Left kidney (tissue), 2 donors: Measurements from ENCODE around the gene RAI1. TPM values are rescaled to one million over a fixed set of nuclear protein-coding genes. Genes with fewer than 3 reads are reported as not detected.

Experiments
- DNase-seq: peaks from one replicate; pipeline ENCODE4 v3.0.0-alpha.2; 2013
- polyA plus RNA-seq: library from polyadenylated mRNA; unstranded; fragments of 120-200 nt; gene quantifications from one replicate; pipeline ENCODE4 v1.2.1, GENCODE V29; 2013; ENCODE audit not compliant: insufficient read length

Gene RAI1
- polyA plus RNA-seq, 1 donor, result 25.9 TPM

DNA sequence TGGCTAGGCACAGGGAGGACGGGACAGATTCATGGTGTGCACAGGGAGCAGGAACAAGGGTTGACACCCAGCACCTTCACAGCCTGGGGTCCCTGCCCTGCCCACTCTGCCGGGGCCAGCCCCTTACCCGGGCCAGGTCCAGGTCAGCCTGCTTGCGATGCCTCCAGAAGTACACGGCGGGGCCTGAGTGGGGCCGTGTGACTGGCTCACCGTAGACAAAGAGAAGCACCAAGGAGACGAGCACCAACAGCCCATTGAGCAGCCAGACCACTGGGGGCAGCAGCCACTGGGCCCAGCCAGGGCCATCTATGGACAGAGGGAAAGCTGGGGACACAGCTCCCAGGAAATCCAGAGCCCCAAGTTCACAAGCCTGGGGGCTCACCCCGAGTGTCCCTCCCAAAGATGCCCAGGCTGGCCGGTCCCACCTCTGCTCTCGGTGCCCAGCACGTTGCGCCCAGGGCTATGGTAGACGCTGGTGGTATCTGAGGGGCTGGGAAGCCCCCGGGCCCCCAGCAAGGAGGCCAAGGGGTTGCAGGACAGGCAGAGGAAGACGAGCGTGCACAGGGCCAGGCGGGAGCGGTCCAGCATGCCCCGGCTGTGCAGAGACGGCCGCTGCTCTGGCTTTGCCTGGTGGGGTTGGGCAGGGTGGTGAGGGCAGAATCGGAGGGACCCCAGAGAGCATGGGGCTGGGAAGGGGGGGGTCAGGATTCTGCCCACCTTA lies 135.7 kb downstream of the RAI1 start:
- no peak for DNase-seq

DNA sequence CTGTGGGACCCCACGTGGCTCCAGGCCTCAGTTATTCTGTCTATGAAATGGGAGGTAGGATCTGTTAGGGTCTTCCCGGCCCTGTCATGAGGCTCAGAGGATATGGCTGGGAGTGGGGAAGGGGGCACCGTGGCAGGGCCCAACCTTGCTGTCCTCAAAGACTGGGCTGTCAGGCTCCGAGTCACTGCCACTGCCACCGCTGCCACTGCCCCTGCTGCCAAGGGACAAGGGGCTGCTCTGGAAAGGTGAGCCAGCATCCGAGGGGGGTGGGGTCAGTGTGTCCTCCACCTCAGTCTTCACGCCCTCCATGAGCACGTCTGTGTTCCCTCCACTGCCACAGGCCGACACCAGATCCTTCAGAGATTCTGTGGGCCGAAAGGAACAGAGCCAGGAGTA lies 136.3 kb downstream of the RAI1 start:
- DNase-seq, result no peak

DNA sequence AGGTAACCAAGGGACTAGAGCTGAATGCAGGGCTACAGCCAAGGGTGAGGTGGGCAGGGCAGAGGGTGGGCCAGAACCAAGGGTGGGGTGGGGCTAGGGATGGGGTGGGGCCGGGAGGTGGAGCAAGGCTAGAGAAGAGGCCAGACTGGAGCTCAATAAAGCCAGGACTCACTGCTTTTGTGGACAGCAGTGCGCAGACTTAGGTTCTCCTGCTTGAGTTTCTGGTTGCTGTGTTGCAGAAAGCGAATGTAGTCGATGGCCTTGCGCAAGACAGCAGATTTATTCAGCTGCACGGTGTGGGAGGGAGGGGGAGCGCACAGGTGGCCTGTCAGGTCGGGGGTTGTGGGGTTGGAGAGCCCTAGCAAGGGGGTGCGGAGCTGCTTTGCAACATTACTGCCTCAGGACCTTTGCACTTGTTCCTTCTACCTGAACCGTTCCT lies 136.8 kb downstream of the RAI1 start:
- DNase-seq, result no peak

DNA sequence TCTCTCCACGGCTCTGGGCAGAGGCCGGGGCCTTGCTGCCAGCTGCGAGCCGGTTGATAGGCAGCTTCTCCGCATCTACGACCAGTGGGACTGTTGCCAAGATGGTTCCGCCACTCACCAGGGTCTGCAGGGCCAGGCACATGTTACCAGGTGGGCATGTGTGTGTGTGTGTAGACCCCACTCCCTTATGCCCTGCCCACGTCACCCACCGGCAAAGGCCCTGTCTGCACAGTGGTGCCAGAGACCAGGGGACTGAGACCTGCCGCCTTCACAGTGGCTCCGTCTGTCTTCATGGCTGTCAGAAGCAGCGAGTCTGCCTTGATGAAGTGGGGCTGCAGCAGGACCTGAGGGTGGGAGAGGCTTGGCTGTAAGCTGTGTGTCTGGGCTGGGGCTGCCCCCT lies 137.9 kb downstream of the RAI1 start:
- DNase-seq, result no peak

DNA sequence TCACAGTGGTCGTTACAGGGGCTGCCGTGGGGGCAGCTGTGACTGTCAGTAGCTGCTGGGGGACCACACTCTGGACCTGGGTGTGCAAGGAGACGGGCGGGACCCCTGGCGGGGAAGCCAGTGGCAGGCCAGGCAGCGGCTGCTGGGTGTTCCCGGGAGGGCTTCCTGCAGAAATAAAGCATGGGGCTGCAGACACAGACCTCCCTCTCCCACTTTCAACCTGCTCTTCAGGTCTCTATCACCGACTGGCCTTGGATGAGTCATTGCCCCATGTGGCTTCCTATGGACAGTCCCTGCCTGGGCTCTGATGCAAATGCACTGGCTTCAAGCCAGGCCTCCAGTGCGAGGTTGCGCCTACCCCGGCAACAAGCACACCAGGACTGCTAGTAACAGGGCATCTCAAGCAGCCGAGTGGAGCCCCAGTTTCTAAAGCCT lies 138.3 kb downstream of the RAI1 start:
- DNase-seq, result no peak

DNA sequence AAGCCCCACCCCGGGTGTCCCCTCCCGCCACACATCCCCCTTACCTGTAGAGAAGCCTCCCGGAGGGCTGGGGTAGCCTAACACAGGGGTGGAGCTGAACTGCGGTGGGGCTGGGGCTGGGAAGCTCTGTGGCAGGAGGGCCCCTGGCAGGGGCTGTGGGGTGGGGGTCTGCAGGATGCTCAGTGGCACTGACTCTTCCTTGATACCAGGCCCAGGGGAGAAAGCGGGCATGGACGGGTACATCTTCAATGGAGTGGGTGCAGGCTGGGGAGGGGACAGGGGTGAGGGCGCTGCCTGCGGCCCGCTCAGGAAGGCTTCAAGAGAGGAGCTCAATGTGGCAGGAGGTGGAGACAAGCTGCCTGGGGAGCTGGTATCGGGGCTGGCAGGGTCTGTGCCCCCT lies 138.8 kb downstream of the RAI1 start:
- no peak for DNase-seq

DNA sequence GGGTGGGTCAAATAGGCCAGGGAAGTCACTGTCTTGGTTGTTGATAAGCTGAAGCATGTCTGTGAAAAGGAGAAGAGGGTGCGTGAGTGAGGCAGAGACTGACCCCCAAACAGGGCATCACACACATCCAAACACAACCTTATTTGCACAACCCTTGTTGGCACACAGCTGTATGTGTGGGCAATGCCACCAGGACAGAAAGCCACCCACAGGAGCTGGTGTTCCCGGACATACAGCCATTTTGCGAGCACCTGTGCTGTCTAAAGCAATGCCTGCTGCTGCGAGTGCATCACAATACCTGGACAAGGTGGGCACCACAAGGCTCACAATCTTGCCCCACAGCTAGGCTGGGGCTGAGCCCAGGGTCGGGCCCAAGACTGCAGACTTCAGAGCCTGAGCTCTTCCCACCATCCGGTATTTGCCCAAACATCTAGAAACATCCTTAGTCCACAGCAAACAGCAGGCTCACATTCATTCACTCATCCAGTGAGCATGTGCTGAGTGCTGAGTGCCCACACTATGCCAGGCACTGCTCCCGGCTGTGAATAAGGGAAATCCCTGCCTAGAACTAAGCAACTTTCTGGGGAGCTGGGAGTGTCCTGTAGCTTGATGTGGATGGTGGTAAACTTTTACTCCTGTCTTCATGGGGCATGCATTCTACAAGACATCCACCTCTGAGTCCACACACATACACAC lies 139.4 kb downstream of the RAI1 start:
- no peak for DNase-seq

DNA sequence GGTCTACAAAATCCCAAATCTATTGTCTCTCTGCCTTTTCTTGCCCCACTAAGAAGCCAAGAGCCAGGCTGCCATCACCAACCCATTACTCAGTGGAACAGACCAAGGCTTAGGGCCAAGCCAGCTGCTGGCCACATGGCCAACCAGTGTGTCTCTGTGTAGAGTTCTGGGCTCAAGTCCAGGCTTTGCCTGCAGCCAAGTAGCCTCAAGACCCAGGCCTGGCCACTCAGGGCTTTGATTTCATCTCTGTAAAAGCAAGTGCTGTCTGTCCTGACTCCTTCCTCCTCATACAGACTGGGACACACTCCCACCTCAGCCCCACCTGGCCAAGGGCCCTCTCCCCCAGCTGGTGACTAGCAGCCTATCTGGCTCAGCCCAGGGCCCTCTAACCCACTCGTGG lies 140.9 kb downstream of the RAI1 start:
- DNase-seq, result no peak

DNA sequence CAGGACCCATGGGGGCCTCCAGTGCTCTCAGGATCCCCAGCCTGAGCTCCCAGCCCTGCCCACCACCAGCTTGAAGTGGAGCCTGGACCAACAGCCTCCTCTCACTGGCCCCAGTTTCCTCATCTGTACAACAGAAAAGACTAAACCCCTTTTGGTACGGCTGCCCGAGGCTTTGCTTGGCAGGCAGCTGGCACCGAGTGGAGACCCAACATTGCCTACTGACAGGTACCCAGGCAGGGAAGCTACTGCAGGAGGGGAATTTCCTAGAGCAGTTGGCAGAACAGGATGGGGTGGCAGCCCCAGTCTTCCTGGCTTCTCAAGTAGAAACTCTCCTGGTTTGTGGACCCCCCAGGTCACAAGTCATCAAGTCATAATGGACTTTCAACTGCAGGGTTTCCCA lies 141.4 kb downstream of the RAI1 start:
- DNase-seq, result no peak

DNA sequence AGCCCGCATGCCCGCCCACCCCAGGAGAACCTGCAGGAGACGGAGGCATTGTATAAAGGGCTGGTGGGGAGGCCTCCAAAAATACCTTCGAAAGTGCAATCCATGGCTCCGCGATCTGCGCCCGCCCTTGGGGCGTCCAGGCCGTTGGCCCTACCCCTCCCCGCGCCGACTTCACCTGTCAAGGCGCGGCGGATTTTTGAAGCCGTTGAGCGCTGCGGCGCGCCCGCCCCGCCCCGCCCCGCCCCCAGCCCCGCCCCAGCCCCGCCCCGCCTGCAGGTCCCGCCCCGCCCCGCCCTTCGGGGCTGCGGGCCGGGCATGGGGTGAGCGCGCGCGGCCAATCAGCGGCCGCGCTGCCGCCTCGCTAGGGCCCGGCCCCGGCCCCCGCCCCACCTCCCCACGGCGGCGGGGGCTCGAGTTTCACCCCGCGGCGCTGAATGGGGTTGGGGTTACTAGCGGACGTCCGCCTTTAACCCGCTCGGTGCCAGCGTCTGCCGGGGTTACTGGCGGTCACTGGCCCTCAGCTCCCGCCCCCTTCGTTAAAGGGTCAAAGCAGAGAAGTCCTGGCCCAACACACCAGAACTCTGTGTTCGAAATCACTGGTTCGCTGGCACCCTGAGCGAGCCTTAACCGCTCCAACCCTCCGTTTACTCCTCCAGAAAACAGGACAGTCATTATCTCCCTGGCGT lies 142.3 kb downstream of the RAI1 start:
- DNase-seq, result peak; percentile 87

DNA sequence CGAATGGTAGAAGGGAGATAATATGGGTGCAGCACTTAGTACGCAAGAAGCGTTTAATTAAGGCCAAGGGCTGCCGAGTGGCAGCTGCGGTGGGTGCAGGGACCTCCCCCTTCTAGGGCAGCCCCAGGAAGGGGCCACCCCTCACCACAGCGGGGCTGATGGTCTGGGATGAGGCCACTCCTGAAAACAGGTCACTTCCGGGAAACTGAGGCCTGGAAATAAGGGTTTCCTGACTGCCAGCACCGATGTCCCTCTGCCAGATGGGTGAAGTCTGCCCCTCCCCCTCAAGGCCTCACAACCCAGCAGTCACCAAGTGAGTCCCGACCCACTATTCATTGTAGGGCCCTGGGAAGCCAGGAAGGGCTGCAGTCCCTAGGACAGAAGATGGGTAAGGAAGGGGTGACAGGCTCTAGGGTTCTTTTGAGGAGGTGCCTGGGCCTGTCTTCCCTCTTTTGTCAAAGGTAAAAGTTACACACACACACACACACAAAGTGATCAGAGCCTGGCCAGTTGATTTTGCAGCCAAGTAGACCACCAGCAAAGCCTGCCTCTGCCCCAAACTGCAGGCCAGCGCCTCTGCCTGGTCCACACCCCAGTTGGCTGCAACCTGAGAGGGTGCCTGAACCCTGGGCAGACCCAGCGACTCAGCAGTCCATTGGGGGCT lies 143.0 kb downstream of the RAI1 start:
- DNase-seq, result no peak

DNA sequence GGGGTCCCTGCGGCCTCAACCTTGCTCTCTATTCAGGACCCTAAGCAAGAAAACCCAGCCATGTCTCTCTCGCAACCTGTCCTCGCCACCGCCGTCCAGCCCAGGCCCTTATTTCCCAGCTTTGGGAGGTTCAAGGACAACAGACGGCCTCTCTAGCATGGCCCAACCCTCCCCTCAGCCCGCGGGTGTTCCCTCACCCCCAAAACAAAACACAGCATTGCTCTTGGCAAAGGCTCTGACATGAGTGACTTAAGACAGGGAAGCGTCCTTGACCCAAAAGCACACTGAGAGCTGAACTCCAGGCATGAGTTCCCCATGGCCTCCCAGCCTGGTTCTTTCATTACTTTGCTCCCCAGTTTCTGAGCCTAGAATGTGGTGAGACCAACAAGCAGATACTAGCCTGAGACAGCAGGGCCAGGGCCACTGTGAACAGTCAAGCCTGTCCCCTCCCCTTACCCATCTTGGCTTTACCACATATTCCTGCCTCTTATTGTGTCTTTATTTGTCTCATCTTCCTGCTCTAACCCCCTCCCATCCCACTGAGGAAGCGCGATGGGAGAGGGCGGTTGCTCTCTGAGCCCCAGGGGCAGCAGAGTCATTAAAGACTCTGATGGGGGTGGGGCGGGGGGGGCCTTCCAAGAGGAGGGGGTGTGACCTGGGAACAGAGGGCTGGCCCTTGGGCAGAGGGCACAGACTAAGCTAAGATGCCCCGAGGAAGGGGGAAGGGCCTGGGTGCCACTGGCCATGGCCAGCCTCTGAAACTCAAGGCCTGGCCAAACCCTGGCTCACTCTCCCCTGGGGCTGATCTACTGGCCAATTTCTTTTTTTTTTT lies 143.7 kb downstream of the RAI1 start:
- no peak for DNase-seq

DNA sequence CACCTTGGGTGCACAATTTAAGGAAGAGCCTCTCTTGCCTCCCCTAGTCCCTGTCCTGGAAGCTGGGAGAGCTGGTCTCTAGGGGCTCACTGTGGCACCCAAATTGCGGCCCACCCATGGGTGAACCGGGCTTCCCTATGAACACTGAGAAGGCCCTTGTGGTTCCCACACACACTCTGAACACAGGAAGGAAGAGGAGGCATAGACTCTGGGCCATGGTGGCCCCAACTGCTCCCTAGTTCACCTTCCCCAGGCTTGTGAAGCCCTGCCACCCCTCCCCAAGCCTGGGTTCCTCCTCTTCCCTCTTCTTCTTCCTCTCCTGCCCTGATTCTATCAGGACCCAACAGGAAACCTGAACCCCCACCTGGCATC lies 145.1 kb downstream of the RAI1 start:
- DNase-seq, result no peak

DNA sequence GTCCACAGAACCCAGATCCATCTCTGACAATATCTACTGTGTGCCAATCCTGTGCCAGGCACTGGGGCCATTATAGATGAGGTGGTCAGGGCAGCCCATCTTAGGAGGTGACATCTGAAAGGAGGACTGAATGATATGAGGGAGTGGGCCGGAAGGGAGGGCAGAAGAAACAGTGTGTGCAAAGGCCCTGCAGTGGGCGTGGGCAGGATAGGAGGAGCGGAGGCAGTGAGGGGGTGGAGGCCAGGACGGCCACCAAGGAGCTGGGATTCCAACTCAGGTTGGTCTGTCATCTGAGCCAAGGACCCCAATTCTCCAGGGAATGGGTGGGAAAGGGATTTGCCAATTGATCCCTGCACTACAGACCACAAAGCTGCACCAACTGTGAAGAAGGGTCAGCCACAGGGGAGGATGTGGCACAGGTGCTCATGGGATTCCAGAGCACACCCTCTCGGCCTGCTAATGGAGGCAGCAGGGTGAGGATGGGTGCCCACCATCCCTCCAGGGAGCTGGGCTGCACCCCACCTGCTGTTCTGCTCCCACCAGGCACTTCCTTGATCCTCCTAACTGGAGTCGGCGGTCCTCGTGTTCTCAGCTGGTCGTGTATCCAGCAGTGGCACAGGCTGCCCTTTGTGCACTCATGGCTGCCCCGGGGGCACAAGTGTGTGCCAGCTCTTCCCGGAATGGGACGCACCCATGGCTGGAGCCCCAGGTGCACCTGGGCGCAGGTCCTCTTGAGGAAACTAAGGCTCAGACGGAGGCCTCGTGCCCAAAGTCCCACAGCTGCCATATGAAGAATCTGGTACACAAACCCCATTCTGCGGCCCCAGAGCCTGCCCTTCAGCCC lies 145.9 kb downstream of the RAI1 start:
- no peak for DNase-seq

DNA sequence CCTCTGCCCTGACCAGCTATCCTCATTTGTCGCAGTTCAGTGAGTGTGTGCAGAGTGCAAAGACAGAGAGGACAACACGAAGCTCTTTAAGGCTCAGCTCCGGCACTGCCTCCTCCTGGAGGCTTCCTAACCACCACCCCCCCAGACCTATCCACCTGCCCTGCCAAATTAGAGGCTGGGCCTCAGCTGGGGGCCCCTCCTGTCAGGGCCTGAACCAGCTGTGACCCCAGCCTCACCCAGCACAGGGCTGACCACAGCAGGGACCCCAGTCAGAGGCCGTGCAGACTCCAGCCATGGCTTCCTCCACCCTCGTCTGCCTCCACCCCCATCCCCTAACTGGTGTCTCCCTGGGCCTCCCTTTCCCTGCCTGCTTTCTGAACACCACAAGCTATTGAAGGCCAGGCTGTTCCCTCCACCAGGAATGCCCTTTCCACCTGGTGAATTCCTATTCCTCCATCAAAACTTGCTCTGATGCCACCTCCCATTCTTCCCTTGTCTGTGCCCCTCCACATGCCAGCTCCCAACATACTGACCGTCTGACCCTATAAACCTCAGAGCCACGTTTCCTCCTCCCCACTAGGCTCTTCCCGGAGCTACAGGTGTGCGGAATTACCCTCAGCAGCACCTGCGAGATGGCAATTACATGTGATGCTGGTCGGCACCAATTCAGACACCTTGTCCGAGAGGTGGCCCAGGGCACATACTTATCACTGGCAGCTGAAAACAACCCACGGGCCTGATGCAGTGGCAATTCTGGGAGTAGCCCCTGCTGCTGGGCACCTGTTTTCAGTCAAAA lies 146.8 kb downstream of the RAI1 start:
- DNase-seq, result no peak

DNA sequence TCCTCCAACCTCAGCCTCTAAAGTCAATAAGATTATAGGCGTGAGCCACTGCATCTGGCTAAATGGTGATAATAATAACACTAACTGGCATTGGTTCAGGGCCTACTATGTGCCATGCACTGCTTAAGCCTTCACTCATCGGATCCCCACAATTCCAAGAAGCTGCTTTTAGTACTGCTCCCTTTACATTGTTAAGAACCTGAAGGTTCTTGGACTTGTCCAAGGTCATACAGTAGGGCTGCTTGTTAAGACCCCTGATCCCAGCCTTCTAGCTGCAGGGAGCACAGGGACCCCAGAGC lies 149.0 kb downstream of the RAI1 start:
- DNase-seq, result no peak

DNA sequence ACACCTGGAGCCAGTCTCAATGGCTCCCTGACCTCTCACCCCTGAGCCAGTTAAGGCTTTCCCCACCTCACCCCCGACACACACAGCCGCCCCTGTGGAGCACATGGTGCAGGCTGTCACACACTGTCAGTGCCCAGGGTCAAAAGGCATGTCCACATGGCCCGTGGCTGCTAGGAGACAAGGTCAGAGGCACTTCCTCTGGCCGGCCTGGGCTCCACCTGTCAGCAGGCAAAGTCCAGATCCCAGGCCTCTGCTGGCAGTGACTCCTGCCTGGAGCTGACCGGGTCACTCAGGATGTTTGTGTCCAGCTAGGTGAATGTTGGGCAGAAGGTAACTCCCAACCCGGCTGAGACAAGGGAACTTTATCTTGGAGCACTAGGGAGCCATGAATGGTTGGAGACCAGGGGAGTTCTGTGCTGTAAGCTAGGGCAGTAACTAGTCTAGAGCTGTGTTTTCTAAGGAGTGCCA lies 149.5 kb downstream of the RAI1 start:
- DNase-seq, result no peak

DNA sequence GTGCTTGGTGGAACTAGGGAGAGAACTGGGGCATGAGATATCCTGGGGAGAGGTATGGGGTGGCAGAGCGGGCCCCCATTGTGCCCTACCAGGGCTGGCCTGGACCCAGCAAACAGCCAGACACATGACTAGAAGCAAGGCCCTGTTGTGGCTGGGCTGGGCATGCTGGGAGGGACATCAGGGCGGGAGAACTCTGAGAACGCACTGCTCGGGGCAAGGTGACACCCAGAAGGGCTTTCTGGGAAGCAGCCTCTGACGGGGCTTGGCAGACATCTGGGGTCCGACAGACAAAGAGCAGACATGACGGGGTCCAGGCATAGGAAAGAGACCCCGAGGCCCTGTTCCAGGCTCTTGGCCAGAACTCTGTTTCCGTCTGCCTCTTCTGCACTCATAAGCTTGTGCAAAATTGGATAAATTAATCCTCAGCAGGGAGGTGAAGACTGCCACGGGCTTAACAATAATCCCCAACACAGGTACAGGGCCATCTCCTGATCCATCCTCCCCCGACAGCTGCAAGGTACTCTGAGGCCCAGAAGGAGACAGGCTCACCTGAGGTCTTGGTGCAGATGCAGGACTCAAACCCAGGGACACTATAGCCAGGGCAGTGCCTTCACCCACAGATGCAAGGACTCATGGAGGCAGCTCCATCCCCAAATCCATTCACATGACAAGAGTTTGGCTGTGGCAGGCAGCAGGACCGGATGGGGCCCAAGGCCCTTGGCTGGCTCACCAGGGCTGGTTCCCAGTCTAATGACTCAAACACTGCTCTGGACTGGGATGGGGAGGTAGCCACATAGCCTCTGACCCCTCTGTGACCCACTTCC lies 150.2 kb downstream of the RAI1 start:
- no peak for DNase-seq

DNA sequence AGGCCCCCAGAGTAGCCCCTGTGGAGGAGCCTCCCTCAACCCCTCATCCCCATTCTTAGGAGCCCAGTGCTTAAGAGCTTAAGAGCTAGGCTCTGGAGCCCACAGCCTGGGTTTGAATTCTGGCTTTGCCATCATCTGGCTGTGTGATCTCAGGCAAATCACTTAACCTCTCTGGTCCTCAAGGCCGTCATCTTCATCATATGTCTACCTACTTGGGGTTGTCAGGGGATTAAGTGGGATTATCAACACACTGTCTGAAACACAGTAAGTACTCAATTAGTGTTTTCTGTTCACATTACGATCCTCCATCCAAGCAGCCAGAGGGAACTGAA lies 150.7 kb downstream of the RAI1 start:
- DNase-seq, result no peak
